Posterior cingulate gyrus (tissue), 11 donors: ENCODE data around the gene DNM3.
A peak's percentile ranks its signal among the peaks of the same experiment; 100 is the strongest.
"Not testable (repeated sequence)": the region's sequence is repeated elsewhere in the genome, so short reads cannot be mapped to it uniquely, and the experiment has no call there.

Experiments used
- DNase-seq, 10 donors: peaks; one replicate each; pipeline versions ENCODE4 v3.0.0 to v3.0.0-alpha.2; 2020 to 2021; ENCODE audit warnings: mixed read lengths in 3 of 10
- intact Hi-C: fragments of 100-400 bp; cut with DNase I; formaldehyde crosslinking; loops from one replicate; pipeline ENCODE4 v1.15.1; 2023

DNM3 gene

DNA sequence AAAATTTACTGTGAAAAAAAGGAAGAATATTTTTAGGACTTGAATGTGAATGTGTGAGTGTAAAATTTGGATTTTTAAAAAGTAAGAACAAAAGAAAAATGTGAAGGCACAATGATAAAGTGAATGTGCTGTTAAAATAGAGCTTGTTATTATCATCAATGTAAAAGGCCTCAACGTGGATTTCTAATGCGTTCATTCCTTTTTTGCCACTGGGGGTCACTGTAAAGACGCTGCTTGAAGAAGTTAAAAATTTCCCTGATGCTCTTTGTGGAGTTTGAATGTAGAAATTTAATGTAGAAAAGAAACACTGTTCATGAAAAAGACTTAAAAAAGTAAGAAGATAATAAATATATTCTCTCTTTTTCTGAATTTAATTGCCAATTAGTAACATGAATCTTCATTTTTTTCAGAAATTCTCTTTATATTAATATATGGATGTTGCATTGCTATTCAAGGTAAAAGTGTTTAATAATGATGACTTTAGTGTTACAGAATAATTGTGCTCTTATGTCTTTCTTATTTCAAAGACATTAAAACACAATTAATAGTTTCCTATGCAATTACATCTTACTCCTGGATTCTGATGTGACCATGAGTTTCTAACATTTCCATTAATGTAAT, 161.5 kb downstream of the DNM3 start:
- intact Hi-C loops, result loop anchor here (1.0 kb wide), 2 partner anchors 396 to 441 kb away; partner anchors contain the start of gene PIGC
- DNase-seq, result peak in 2 of 10 donors; percentile 13 to 31

DNA sequence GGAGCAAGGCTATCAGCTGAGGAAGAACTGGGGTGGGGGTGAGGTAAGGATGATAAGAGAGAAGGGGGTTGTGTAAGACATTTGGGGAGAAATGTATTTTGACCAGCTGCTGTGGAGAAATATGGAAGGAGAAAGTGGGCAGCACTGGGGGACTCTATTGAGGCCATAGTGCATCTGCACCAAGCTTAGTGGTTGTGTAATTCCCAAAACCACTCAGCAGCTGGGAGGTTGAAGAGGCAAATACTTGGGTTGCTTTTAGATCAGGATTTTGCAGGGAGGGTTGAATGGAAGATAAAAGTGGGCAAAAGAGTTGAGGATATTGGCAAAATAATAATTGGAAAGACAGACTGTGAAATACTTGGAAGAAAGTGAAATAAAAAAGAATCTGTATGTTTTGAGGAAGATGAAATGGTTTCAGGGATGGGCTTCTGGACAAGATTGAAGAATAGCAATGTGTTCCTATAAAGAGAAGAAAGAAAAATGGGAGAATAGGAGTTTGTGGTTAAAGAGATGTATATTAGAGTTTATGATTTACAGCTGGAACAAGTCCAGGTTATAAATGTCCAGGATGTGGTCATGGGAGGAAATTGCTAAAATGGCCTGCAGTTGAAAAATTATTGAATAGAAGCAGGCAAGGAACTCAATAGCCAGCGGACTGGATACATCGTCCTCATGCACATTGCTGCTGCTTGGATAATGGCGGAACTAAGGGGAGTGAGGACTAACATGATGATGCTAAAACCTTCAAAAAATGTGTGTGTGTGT, 162.7 kb downstream of the DNM3 start:
- no peak for DNase-seq
- intact Hi-C loops, result no loop called here

DNA sequence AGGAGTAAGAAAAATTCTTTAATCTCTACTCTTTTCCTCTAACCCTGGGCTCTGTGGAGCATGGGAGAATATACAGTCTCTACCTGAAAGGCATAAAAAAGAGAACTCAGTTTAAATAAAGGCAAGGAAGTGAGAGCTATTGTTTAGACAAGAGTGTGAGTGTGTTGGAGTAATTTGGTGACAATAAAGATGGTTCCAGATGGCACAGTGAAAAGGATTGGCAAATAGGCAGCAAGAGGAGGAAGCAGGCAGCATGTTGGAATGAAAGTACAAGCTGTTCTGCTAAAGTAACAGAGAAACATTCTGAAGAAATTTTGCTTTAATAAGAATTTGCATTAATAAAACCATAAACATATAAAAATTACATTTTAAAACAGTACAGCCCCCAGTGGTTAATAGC, 163.4 kb downstream of the DNM3 start:
- no peak for DNase-seq
- intact Hi-C loops, result no loop called here

DNA sequence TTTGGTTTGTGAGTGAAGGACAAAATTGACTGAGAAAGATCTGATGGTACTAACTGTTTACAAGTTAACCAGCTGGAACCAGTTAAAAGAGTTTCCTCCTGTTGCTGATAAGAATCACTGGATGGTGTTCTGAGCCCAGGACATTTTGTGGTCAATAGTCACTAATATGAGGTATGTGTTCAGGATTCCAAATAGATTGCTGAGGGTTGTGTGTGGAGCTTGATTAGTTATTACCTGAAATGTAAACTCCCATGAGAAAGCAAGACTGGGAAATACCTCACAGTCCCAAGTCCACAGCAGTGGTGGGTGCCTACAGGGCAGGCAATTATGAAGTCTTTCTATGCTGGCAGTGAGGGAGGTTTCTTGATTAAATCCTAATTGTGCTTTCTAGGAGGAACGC, 164.6 kb downstream of the DNM3 start:
- intact Hi-C loops, result no loop called here
- DNase-seq, result no peak

DNA sequence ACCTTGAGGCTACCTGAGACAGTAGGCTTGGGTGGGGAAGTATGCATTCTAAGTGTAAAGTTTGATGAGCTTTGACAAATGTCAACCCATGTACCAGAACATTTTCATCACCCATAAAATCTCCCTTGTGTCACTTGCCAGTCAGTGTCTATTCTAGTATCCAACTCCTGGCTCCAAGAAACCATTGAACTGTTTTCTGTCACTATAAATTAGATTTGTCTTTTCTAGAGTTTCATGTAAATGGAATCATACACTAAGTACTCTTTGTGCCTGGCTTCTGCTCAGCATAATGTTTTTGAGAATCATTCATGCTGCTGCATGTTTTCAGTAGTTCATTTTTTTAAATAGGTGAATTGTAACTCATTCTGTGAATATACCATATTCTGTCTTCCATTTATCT, 165.4 kb downstream of the DNM3 start:
- intact Hi-C loops, result no loop called here
- no peak for DNase-seq

DNA sequence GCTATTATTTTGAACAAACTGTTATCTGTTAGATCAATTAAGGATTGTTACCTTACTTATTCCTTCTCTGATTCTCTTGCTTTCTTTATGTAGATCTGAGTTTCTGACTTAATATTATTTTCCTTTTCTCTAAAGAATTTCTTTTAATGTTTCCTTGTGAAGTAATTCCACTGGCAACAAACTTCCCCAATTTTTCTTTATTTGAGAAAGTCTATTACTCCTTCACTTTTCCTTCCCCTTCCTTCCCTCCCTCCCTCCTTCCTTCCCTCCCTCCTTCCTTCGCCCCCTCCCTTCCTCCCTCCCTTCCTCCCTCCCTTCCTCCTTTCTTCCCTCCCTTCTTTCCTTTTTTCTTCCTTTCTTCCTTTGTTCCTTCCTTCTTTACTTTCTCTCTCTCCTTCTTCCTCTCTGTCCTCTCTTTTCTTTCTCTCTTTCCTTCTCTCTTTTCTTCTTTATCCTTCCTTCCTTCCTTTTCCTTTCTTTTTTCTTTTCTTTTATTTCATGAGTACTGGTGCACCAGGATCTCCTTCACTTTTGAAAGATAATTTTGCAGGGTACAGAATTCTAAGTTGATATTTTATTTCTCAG, 177.5 kb downstream of the DNM3 start:
- intact Hi-C loops, result no loop called here
- DNase-seq, result no peak

DNA sequence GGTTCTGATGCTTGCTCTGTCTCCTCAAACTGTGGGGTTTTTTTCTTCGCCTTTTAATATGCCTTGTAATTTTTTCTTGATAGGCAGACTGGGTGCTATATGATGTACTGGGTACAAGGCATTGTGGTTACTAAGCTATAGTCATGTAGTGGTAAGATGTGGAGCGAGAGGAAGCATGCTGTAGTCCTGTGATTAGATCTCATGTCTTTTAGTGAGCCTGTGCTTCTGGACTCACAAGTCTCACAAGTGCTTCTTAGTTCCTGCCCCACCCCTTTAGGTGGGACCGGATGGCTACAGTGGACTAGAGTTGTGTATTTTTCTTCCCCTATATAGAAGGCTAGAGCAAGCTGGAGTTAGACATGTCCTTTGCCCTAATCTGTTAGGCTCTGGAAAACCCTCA, 178.7 kb downstream of the DNM3 start:
- DNase-seq, result no peak
- intact Hi-C loops, result no loop called here

DNA sequence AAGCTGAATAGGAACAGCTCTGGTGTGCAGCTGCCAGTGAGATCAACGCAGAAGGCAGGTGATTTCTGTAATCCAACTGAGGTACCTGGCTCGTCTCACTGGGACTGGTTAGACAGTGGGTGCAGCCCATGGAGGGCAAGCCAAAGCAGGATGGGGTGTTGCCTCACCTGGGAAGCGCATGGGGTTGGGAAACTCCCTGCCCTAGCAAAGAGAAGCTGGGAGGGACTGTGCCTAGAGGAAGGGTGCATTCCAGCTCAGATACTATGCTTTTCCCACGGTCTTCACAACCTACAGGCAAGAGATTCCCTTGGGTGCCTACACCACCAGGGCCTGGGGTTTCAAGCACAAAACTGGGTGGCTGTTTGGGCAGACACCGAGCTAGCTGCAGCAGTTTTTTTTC, 183.2 kb downstream of the DNM3 start:
- DNase-seq, result peak in 2 of 10 donors; percentile 36 to 65
- intact Hi-C loops, result no loop called here

DNA sequence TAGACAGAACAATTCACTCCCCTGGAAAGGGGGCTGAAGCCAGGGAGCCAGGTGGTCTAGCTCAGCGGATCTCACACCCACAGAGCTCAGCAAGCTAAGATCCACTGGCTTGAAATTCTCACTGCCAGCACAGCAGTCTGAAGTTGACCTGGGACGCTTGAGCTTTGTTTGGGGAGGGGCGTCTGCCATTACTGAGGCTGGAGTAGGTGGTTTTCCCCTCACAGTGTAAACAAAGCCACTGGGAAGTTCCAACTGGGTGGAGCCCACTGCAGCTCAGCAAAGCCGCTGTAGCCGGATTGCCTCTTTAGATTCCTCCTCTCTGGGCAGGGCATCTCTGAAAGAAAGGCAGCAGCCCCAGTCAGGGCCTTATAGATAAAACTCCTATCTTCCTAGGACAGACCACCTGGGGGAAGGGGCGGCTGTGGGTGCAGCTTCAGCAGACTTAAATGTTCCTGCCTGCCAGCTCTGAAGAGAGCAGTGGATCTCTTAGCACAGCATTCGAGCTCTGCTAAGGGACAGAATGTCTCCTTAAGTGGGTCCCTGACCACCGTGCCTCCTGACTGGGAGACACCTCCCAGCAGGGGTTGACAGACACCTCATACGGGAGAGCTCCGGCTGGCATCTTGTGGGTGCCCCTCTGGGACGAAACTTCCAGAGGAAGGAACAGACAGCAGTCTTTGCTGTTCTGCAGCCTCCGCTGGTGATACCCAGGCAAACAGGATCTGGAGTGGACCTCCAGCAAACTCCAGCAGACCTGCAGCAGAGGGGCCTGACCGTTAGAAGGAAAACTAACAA, 183.8 kb downstream of the DNM3 start:
- DNase-seq, result peak in 1 of 10 donors; percentile 54
- intact Hi-C loops, result not testable (repeated sequence)

DNA sequence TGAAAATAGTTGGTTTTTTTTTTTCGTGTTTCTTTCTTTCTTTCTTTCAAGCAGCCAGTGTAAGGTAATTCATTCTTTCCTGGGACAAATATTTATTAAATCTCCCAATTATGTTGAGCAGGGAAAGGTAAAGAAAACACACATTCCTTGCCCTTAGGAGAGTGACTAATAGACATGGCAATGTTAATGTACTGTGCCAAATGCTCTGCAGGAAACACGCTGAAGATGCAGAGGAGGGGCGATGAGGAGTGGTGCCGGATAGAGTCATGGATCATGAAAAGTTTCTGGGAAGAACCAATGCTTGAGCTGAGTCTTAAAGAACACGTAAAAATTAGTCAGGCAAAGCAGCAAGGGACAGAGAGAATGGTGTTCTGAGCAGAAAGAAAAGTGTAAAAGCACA, 199.2 kb downstream of the DNM3 start:
- intact Hi-C loops, result no loop called here
- DNase-seq, result no peak

DNA sequence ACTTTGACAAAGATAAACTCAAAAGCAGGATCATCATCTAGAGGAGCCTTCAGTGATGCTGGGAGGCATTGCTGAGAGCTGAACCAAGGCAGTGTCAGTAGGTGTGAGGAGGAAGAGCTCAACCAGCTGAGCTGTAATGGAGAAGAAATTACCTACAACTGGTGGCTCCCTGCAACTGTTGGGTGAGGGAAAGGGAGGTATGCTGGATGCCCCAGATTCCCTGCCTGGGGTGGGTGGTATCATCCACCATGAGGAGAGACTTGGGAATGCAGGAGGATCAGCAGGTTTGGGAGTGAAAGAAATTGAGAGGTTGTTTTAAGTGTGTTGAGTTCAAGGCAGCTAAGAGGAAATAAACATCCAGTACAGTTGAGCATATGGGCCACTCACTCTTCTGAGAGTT, 199.8 kb downstream of the DNM3 start:
- intact Hi-C loops, result no loop called here
- DNase-seq, result no peak

DNA sequence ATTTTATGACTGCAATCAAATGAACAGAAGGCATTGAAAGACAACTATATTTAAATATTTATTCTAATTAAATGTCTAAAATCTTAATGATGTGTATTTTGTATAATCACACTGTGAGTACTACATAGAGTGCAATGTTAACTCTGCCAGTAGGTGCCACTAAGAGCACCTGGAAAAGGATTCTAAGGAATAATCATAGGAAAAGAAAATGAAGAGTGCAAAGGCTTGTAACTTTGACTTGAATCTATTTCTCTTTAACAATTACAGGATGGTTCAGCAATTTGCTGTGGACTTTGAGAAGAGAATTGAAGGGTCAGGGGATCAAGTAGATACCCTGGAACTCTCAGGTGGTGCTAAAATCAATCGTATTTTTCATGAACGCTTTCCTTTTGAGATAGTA, 200.4 kb downstream of the DNM3 start:
- intact Hi-C loops, result no loop called here
- no peak for DNase-seq

DNA sequence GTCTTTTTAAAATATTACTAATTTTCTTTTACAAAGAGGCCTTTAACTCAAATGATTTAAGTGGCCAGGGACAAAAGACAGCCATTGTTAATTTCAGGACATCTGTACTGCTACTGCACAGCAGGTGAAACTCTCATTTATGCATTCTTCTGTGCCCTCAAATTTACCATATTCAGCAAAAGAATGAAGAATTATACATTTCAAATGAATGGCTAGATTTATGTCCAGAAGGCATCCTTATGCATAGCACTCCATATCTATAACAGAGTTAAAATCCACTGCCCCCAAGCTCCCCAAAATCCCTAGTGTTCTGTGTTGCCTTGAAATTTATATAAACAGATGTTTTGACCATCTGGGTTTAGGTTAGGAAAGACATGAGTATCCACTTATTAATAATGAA, 202.6 kb downstream of the DNM3 start:
- intact Hi-C loops, result no loop called here
- DNase-seq, result no peak

DNA sequence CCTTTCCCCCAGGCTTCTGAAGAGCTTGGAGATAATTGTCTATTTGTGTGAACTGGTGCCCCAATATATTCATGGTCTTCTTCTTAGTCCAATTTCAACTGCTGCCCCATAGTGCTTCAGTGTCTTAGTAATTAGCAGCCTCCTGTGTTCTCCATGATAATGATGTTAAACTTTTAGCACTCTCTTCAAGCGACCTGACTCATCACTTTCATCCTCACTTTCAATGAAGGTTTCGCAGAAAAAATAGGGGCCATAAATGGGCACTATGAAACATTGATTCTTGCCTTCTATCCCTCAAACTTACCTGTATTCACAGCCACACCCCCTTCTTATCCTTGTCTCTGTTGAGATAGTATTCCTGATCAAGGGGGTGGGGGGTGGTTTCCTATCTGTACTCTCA, 210.6 kb downstream of the DNM3 start:
- intact Hi-C loops, result no loop called here
- DNase-seq, result no peak

DNA sequence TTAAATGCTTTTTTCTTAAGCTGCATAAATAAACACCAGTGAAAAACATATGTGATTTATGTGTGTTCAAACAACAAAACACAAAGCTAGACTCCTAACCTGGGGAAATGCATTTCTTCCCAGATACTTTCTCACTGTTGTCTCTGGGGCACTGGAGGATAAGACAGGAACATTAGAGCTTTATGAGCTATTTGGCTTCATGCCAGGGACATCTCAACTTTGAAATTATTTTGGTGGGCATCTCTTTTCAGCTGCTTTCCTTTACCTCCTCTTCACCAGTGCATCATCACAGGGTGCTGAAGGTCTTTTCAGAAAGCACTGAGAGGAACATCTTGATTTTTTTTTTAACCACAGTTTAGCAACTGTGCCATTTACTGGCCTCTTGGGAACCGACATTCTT, 212.9 kb downstream of the DNM3 start:
- intact Hi-C loops, result no loop called here
- DNase-seq, result no peak

DNA sequence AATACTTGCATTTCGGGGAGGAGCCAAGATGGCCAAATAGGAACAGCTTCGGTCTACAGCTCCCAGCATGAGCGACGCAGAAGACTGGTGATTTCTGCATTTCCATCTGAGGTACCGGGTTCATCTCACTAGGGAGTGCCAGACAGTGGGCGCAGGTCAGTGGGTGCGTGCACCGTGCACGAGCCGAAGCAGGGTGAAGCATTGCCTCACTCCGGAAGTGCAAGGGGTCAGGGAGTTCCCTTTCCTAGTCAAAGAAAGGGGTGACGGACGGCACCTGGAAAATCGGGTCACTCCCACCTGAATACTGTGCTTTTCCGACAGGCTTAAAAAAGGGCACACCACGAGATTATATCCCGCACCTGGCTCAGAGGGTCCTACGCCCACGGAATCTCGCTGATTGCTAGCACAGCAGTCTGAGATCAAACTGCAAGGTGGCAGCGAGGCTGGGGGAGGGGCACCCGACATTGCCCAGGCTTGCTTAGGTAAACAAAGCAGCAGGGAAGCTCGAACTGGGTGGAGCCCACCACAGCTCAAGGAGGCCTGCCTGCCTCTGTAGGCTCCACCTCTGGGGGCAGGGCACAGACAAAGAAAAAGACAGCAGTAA, 214.6 kb downstream of the DNM3 start:
- peak in 1 of 10 donors; percentile 22 for DNase-seq

DNA sequence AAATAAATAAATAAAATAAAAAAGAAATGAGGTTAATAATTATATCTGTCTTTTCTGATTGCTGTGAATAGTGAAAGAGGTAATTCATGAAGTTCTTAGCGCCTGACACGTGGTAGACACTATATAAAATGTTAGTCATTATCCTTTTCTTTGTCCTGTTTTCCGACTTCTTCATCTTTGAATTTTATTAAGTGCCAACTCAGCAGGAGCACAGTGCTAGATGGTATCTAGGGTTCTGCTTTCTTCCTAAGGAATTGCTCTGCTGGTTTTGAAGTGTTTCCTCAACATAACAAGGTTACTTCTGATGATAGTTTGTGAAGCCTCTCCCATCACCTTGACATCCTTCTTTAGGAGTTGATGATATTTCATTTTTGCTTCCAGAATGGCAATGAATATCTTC, 227.0 kb downstream of the DNM3 start:
- no peak for DNase-seq
- intact Hi-C loops, result no loop called here

More for the DNA sequence above, 214.6 kb downstream of the DNM3 start:
- intact Hi-C loops, result not testable (repeated sequence)

DNA sequence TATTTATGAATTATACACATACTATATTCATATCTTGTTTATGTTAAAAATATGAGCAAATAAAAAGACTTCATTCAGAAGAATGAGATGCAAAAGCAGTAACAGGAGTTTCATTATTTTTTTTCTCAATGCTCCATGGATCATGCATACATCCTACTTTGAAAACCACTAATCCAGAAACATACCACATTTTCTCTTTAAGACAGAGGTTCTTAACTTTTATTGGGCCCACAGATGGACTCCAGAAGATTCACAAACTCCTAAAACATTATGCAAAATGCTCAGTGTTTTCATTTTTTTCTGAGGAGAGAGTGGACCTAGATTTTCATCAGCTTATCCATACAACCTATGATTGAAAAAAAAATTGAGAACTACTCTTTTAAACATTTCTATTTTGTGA, 227.8 kb downstream of the DNM3 start:
- intact Hi-C loops, result no loop called here
- no peak for DNase-seq

DNA sequence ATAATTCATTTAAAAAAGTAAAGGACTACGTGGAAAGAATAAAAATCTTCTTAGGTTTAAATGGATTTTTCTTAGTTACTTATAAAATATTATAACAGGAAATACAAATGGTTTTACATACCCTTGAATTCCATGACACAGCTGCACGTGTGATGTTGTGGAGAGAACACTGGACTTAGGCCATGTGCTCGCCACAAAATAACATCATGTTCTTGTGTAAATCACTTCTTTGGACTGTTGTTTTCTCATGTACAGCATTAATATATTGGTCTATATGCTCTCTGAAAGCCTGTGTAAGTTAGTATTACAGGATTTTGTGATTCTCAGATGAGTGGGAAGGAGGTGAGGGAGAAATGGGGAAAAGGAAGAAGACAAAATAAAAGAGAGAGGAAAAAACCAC, 228.2 kb downstream of the DNM3 start:
- DNase-seq, result no peak
- intact Hi-C loops, result no loop called here

DNA sequence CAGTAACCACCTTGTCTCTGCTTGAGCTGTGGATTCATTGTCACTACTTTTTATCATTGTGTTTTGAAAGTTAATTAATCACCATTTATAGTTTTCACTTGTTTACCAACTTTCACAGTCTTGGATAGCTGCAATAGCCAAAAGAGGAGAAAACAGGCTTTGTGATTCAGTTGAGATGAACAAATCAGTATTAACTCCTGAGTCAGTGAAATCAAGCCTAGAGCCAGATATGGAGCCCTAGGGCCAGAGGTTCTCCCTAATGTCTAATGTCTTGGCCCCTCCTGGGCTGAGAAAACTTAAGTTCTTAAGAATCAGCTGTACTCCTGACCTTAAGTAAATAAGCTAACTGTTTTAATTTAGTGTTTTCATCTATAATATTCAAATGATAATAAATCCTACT, 228.8 kb downstream of the DNM3 start:
- intact Hi-C loops, result no loop called here
- no peak for DNase-seq

DNA sequence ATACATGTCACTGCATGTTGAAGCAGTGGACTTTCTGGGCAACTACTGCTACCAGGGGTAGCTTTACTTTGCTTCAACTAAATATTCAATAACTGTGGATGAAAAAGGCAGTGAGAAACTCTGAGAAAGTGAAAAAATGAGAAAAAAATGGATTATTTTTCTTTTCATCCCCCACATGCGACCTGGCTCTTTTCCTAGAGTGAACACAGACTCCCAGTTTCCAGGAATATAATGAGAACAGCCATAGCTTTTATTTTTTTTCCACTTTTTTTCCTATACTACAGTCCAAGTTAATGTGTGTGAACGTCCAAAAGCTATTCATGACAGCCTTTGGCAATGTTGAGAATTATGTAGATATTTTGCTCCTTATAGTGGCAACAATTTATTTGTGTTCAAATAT, 230.4 kb downstream of the DNM3 start:
- intact Hi-C loops, result no loop called here
- no peak for DNase-seq
